C4-2B (cell line): Measurements from ENCODE around the gene ERBB4.
"Not testable (repeated sequence)": the region's sequence is repeated elsewhere in the genome, so short reads cannot be mapped to it uniquely, and the experiment has no call there.

Source experiments
- CTCF ChIP-seq: fragments of 450-650 bp; conservative IDR thresholded peaks from 2 replicates; pipeline ENCODE4 v1.5.1; 2017; ENCODE audit warnings: mild to moderate bottlenecking
- ZFX ChIP-seq: fragments of 450-650 bp; IDR thresholded peaks from 2 replicates; pipeline ENCODE4 v1.6.1; 2017

- not testable (repeated sequence) for TF ChIP-seq CTCF, ZFX
Measured at GRCh38 chr2:211721874-211722273, 816.7 kb downstream of the ERBB4 start.
